Measurements from ENCODE around the gene SHCBP1.
A peak's percentile ranks its signal among the peaks of the same experiment; 100 is the strongest.
"Not testable (repeated sequence)": the region's sequence is repeated elsewhere in the genome, so short reads cannot be mapped to it uniquely, and the experiment has no call there.

The SHCBP1 gene

GRCh38 chr16:46626681-46627080 is 5.5 kb upstream of the SHCBP1 start:
- H3K4me1 Mint-ChIP-seq; H3K27me3 Mint-ChIP-seq; ATAC-seq (ENCODE audit: low read depth): not testable (repeated sequence)

GRCh38 chr16:46624862-46625261 is 3.7 kb upstream of the SHCBP1 start:
- H3K36me3 Mint-ChIP-seq; ATAC-seq (ENCODE audit: low read depth); H3K9me3 Mint-ChIP-seq; H3K27me3 Mint-ChIP-seq; H3K27ac Mint-ChIP-seq; DNase-seq (ENCODE audit: low spot score in 2 of 2); H3K4me3 Mint-ChIP-seq: not testable (repeated sequence)
- H3K4me1 Mint-ChIP-seq, result peaks cover 15% of the 10 kb centered on the region

More at GRCh38 chr16:46626681-46627080, 5.5 kb upstream of the SHCBP1 start:
- not testable (repeated sequence) for H3K9me3 Mint-ChIP-seq; H3K27ac Mint-ChIP-seq; DNase-seq (ENCODE audit: low spot score in 2 of 2); H3K4me3 Mint-ChIP-seq; H3K36me3 Mint-ChIP-seq

- H3K27ac Mint-ChIP-seq; DNase-seq (ENCODE audit: low spot score in 2 of 2); H3K27me3 Mint-ChIP-seq; H3K9me3 Mint-ChIP-seq; ATAC-seq (ENCODE audit: low read depth); H3K36me3 Mint-ChIP-seq; H3K4me3 Mint-ChIP-seq: not testable (repeated sequence)
- H3K4me1 Mint-ChIP-seq, result peaks cover 17% of the 10 kb centered on the region
Measured at GRCh38 chr16:46623707-46624106, 2.5 kb upstream of the SHCBP1 start.

- not testable (repeated sequence) for H3K36me3 Mint-ChIP-seq; DNase-seq (ENCODE audit: low spot score in 2 of 2); H3K27ac Mint-ChIP-seq; H3K9me3 Mint-ChIP-seq; H3K4me3 Mint-ChIP-seq; H3K27me3 Mint-ChIP-seq
- H3K4me1 Mint-ChIP-seq, result peaks cover 19% of the 10 kb centered on the region
- ATAC-seq (ENCODE audit: low read depth), result peak; percentile 17
Measured at GRCh38 chr16:46623246-46623645, 2.1 kb upstream of the SHCBP1 start.

GRCh38 chr16:46621934-46622676 is 926 bp upstream of the SHCBP1 start:
- no peaks in the 10 kb centered on the region for H3K27me3 Mint-ChIP-seq
- H3K4me3 Mint-ChIP-seq, result peak overlapping the region; percentile 97
- peak overlapping the region; percentile 32 for H3K27ac Mint-ChIP-seq
- DNase-seq (ENCODE audit: low spot score in 2 of 2), result no peak
- no peaks in the 10 kb centered on the region for H3K9me3 Mint-ChIP-seq
- ATAC-seq (ENCODE audit: low read depth), result no peak
- no peaks in the 10 kb centered on the region for H3K36me3 Mint-ChIP-seq
- peaks cover 19% of the 10 kb centered on the region for H3K4me1 Mint-ChIP-seq

DNA sequence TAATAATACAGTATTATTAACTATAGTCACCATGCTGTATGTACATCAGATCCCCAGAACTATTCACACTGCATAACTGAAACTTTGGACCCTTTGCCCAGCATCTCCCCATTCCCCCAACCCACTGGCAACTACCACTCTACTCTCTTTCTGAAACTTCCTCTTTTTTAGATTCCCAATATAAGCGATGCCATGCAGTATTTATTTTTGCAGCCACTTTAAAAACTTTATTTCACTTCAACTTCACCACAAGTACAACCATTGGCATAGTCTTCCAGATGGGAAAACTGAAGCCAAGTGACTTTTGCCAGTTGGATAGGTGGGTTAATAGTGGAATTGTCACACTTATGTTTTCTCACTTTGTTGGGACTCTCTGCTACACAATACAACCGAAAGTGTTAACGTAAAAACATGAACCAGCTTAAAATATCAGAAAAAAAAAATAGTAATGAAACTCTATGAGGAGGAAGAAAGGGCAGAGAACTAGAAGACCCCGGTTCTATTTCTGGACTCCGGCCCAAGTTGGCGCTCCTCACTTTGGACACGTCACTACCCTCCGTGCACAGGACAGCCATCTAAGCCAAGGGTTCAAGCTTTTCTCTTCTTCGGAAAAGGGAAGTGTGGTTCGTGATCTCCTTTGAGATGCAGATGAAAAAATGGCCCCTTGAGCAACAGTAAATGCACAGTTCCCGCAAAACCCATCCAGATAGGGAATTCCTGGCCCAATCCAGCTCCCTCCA is 743 bp downstream of the SHCBP1 start:
- no peak for DNase-seq (ENCODE audit: low spot score in 2 of 2)
- H3K27me3 Mint-ChIP-seq, result no peaks in the 10 kb centered on the region
- H3K36me3 Mint-ChIP-seq, result no peaks in the 10 kb centered on the region
- ATAC-seq (ENCODE audit: low read depth), result peak; percentile 27
- H3K4me1 Mint-ChIP-seq, result peaks cover 23% of the 10 kb centered on the region
- H3K9me3 Mint-ChIP-seq, result no peaks in the 10 kb centered on the region
- H3K27ac Mint-ChIP-seq, result peak overlapping the region; percentile 32
- peak overlapping the region; percentile 97 for H3K4me3 Mint-ChIP-seq

DNA sequence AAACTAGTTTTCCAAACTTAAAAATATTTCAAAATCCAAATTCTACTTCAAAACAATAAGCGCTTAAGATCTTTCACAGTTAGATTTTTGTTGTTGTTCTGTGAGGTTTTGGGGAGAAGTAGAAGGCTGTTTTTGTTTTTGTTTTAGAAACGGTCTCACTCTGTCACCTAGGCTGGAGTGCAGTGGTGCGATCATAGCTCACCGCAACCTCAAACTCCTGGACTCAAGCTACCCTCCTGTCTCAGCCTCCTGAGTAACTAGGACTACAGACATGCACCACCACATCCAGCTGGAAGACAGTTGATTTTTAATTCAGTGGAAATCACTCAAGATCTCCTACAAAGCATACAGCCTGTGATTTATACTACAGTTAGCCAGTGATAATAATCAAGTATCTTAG is 2.7 kb downstream of the SHCBP1 start:
- no peaks in the 10 kb centered on the region for H3K27me3 Mint-ChIP-seq
- no peak for DNase-seq (ENCODE audit: low spot score in 2 of 2)
- peak overlapping the region; percentile 26 for H3K27ac Mint-ChIP-seq
- no peaks in the 10 kb centered on the region for H3K9me3 Mint-ChIP-seq
- no peak for ATAC-seq (ENCODE audit: low read depth)
- H3K4me1 Mint-ChIP-seq, result peaks cover 23% of the 10 kb centered on the region
- H3K36me3 Mint-ChIP-seq, result no peaks in the 10 kb centered on the region
- no peak overlapping the region for H3K4me3 Mint-ChIP-seq

DNA sequence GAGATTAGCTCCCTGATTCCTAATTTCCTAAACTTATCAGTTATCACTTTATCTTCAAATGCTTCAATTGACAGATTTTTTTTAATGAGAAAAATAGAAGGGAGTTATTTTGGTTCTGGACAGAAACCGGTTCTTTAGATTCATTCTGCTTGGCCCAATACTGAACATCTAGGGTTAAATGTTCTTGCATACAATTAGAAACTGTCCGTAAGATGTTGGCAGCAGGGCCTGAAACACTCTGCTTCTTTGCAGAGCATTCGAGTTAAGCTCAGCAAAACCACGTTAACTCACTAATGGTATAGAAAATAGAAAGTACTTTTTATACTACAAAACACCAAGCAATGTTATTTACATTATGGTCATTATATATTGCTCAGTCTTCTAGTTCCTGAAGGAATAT is 7.2 kb downstream of the SHCBP1 start:
- ATAC-seq (ENCODE audit: low read depth) (no peak), DNase-seq (ENCODE audit: low spot score in 2 of 2) (no peak)
- no peaks in the 10 kb centered on the region for H3K27me3 Mint-ChIP-seq
- H3K4me1 Mint-ChIP-seq, result peaks cover 6% of the 10 kb centered on the region
- no peaks in the 10 kb centered on the region for H3K9me3 Mint-ChIP-seq
- H3K36me3 Mint-ChIP-seq, result no peaks in the 10 kb centered on the region
- no peak overlapping the region for H3K27ac Mint-ChIP-seq
- no peak overlapping the region for H3K4me3 Mint-ChIP-seq

- no peak overlapping the region for H3K4me3 Mint-ChIP-seq
- no peak overlapping the region for H3K27ac Mint-ChIP-seq
Measured at GRCh38 chr16:46613352-46613751, 7.8 kb downstream of the SHCBP1 start.

DNA sequence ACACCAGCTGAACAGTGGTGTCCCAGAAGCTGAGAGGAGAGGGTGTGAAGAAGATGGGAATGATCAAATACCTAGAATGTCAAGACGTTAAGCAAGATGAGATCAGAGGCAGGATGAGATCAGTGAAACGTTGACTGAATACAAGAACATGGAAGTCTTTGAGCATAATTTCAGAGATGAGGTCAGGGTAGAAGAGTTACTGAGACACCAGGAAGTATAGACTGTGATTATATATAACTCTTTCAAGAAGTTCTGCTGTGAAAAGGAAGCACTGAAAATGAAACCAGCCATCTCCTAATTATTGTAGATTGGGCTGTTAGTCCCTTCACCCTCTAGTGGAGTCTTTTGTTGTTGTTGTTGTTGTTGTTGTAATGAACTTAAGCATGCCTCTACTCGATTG is 9.1 kb downstream of the SHCBP1 start:
- no peak for DNase-seq (ENCODE audit: low spot score in 2 of 2)
- ATAC-seq (ENCODE audit: low read depth), result peak; percentile 72
- H3K27ac Mint-ChIP-seq, result no peak overlapping the region
- H3K27me3 Mint-ChIP-seq, result no peaks in the 10 kb centered on the region
- H3K4me1 Mint-ChIP-seq, result peaks cover 4% of the 10 kb centered on the region
- H3K36me3 Mint-ChIP-seq, result no peaks in the 10 kb centered on the region
- no peak overlapping the region for H3K4me3 Mint-ChIP-seq
- no peaks in the 10 kb centered on the region for H3K9me3 Mint-ChIP-seq

More at GRCh38 chr16:46613352-46613751, 7.8 kb downstream of the SHCBP1 start:
- DNase-seq (ENCODE audit: low spot score in 2 of 2), result no peak
- Mint-ChIP-seq H3K27me3 (no peaks in the 10 kb centered on the region), H3K4me1 (peaks cover 4% of the 10 kb centered on the region), H3K9me3 (no peaks in the 10 kb centered on the region), H3K36me3 (no peaks in the 10 kb centered on the region)
- no peak for ATAC-seq (ENCODE audit: low read depth)

DNA sequence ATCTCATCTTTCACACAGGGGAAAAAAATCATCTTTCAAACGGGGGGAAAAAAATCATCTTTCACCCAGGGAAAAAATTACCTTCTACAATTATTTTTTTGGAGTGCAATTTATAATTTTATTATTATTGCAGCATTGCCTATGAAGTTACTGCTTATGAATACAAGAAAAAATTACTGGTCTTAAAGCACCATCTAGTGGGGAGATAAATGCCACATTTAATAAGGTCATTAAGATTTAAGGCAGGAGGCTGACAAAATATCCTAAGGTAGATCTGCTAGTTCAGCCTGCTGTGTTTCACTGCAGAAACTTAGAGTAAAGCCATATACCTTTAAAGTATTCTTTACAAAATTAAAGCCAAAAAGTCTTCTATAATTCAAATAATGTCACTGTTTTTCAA is 13.7 kb downstream of the SHCBP1 start:
- peak in 1 of 2 donors; percentile 38 for DNase-seq (ENCODE audit: low spot score in 2 of 2)
- no peaks in the 10 kb centered on the region for H3K36me3 Mint-ChIP-seq
- H3K9me3 Mint-ChIP-seq, result no peaks in the 10 kb centered on the region
- H3K4me3 Mint-ChIP-seq, result no peak overlapping the region
- H3K27ac Mint-ChIP-seq, result no peak overlapping the region
- peak; percentile 44 for ATAC-seq (ENCODE audit: low read depth)
- no peaks in the 10 kb centered on the region for H3K4me1 Mint-ChIP-seq
- H3K27me3 Mint-ChIP-seq, result no peaks in the 10 kb centered on the region

DNA sequence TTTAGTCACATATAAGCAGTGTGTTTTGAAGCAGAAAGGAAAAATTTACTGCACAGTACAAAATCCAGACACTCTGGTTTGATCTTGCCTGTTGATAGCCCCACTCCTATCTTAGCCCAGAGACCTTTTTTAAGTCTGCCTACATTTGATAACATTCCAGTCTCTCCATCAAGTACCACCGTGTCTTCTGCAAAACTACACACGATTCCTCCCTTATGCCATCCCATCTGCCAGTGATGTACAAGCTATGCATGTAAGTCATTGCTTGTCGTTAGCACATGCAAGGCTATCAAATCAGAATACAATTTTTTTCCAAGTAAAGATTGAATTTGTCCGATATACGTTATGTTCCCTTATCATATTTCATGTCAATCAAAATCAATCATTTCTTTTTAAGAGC is 14.9 kb downstream of the SHCBP1 start:
- DNase-seq (ENCODE audit: low spot score in 2 of 2) (no peak), ATAC-seq (ENCODE audit: low read depth) (no peak)
- no peak overlapping the region for H3K4me3 Mint-ChIP-seq
- no peaks in the 10 kb centered on the region for H3K9me3 Mint-ChIP-seq
- H3K27ac Mint-ChIP-seq, result no peak overlapping the region
- H3K4me1 Mint-ChIP-seq, result no peaks in the 10 kb centered on the region
- H3K36me3 Mint-ChIP-seq, result no peaks in the 10 kb centered on the region
- no peaks in the 10 kb centered on the region for H3K27me3 Mint-ChIP-seq

DNA sequence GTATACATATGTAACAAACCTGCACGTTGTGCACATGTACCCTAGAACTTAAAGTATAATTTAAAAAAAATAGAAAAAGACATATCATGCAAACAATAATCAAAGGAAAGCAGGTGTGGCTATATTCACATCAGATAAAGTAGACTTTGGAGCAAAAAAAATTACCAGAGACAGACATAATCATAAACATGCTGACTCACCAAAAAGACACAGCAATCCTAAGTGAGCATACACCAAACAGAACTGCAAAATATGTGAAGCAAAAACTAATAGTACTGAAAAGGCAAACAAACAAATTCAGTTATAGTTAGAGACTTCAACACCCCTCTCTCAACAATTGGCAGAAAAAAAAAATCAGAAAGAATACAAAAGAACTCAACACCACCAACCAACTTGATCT is 29.9 kb downstream of the SHCBP1 start:
- DNase-seq (ENCODE audit: low spot score in 2 of 2) (no peak), ATAC-seq (ENCODE audit: low read depth) (no peak)
- H3K27ac Mint-ChIP-seq, result no peak overlapping the region
- H3K27me3 Mint-ChIP-seq, result no peaks in the 10 kb centered on the region
- H3K36me3 Mint-ChIP-seq, result peaks cover 21% of the 10 kb centered on the region
- H3K4me3 Mint-ChIP-seq, result no peak overlapping the region
- H3K4me1 Mint-ChIP-seq, result no peaks in the 10 kb centered on the region
- H3K9me3 Mint-ChIP-seq, result peaks cover 14% of the 10 kb centered on the region

DNA sequence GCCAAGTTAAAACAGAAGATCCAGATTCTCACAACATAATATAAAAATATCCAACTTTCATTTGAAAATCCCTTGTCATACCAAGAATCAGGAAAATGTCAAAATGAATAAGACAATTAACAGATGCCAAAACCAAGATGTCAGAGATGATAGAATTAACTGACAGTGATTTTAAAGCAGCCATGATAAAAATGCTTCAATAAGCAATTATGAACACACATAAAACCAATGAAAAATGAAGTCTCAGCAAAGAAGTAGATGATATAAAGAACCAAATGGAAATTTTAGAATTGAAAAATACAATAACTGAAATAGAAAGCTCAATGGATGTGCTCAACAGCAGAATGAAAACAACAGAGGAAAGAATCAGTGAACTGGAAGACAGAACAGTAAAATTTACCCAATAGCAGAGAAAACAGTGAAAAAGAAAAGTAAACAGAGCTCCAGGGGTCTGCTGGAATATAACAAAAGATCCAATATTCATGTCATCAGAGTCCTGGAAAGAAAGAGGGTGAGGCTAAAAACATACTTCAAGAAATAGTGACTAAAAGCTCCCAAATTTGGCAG is 35.1 kb downstream of the SHCBP1 start:
- no peak overlapping the region for H3K27ac Mint-ChIP-seq
- H3K9me3 Mint-ChIP-seq, result peaks cover 21% of the 10 kb centered on the region

More for the DNA sequence above, 35.1 kb downstream of the SHCBP1 start:
- ATAC-seq (ENCODE audit: low read depth) (no peak), DNase-seq (ENCODE audit: low spot score in 2 of 2) (no peak)
- Mint-ChIP-seq H3K4me3 (no peak overlapping the region), H3K36me3 (peaks cover 35% of the 10 kb centered on the region), H3K4me1 (no peaks in the 10 kb centered on the region), H3K27me3 (no peaks in the 10 kb centered on the region)
